ENCODE measurements around the gene RSPO1. TPM values are rescaled to one million over a fixed set of nuclear protein-coding genes. Genes with fewer than 3 reads are reported as not detected.

RSPO1 gene
- polyA plus RNA-seq, 4 donors, result 0.27 to 1.2 TPM; not detected in 2

- no peak for DNase-seq
- H3K9me3 ChIP-seq (ENCODE audit: control insufficient read depth in 2 of 2, insufficient read depth in 1 of 2, low read depth in 1 of 2, low read length in 1 of 2), result no peaks in the 10 kb centered on the region
- H3K27ac ChIP-seq (ENCODE audit: low read depth in 1 of 3, low read length in 2 of 3), result no peak overlapping the region
- H3K27me3 ChIP-seq (ENCODE audit: control insufficient read depth in 3 of 3, insufficient read depth in 3 of 3, low read length in 3 of 3), result peaks cover 0 to 12% (median 0%) of the 10 kb centered on the region in 3 donors
- 63 to 75% (median 63%) methylated on average over 12 of the region's 12 CpGs for whole genome bisulfite sequencing, 3 donors
- FAIRE-seq, result no peak
- no peaks in the 10 kb centered on the region for H3K4me1 ChIP-seq (ENCODE audit: control insufficient read depth in 3 of 3, insufficient read depth in 2 of 3, low read depth in 1 of 3, low read length in 2 of 3)
- no peak overlapping the region for H3K4me3 ChIP-seq (ENCODE audit: low read depth in 1 of 3, low read length in 3 of 3)
- H3K36me3 ChIP-seq (ENCODE audit: control insufficient read depth in 3 of 3, insufficient read depth in 2 of 3, low read depth in 1 of 3, low read length in 3 of 3), result no peaks in the 10 kb centered on the region
These were observed 29.5 kb downstream of the RSPO1 start for GRCh38 chr1:37605061-37605650.

GRCh38 chr1:37602750-37603694, 31.7 kb downstream of the RSPO1 start:
- H3K27me3 ChIP-seq (ENCODE audit: control insufficient read depth in 3 of 3, insufficient read depth in 3 of 3, low read length in 3 of 3), result peaks cover 0 to 8% (median 0%) of the 10 kb centered on the region in 3 donors
- H3K4me1 ChIP-seq (ENCODE audit: control insufficient read depth in 3 of 3, insufficient read depth in 2 of 3, low read depth in 1 of 3, low read length in 2 of 3), result no peaks in the 10 kb centered on the region
- no peak overlapping the region for H3K4me3 ChIP-seq (ENCODE audit: low read depth in 1 of 3, low read length in 3 of 3)
- DNase-seq, result peak; percentile 36 to 47
- no peak for FAIRE-seq
- H3K27ac ChIP-seq (ENCODE audit: low read depth in 1 of 3, low read length in 2 of 3), result no peak overlapping the region
- no peaks in the 10 kb centered on the region for H3K9me3 ChIP-seq (ENCODE audit: control insufficient read depth in 2 of 2, insufficient read depth in 1 of 2, low read depth in 1 of 2, low read length in 1 of 2)
- H3K36me3 ChIP-seq (ENCODE audit: control insufficient read depth in 3 of 3, insufficient read depth in 2 of 3, low read depth in 1 of 3, low read length in 3 of 3), result no peaks in the 10 kb centered on the region
- WGBS, 3 donors, result 22 to 36% (median 23%) methylated on average over 8 of the region's 8 CpGs

- Histone ChIP-seq H3K36me3 (ENCODE audit: control insufficient read depth in 3 of 3, insufficient read depth in 2 of 3, low read depth in 1 of 3, low read length in 3 of 3) (no peaks in the 10 kb centered on the region), H3K27ac (ENCODE audit: low read depth in 1 of 3, low read length in 2 of 3) (no peak overlapping the region), H3K4me3 (ENCODE audit: low read depth in 1 of 3, low read length in 3 of 3) (no peak overlapping the region), H3K27me3 (ENCODE audit: control insufficient read depth in 3 of 3, insufficient read depth in 3 of 3, low read length in 3 of 3) (peaks cover 0 to 4% (median 0%) of the 10 kb centered on the region in 3 donors), H3K9me3 (ENCODE audit: control insufficient read depth in 2 of 2, insufficient read depth in 1 of 2, low read depth in 1 of 2, low read length in 1 of 2) (no peaks in the 10 kb centered on the region), H3K4me1 (ENCODE audit: control insufficient read depth in 3 of 3, insufficient read depth in 2 of 3, low read depth in 1 of 3, low read length in 2 of 3) (no peaks in the 10 kb centered on the region)
- FAIRE-seq, result no peak
- no peak for DNase-seq
These were observed 33.3 kb downstream of the RSPO1 start for GRCh38 chr1:37601441-37601840.

GRCh38 chr1:37599940-37600339, 34.8 kb downstream of the RSPO1 start:
- Histone ChIP-seq H3K27me3 (ENCODE audit: control insufficient read depth in 3 of 3, insufficient read depth in 3 of 3, low read length in 3 of 3) (peaks cover 0 to 4% (median 0%) of the 10 kb centered on the region in 3 donors), H3K9me3 (ENCODE audit: control insufficient read depth in 2 of 2, insufficient read depth in 1 of 2, low read depth in 1 of 2, low read length in 1 of 2) (no peaks in the 10 kb centered on the region), H3K4me1 (ENCODE audit: control insufficient read depth in 3 of 3, insufficient read depth in 2 of 3, low read depth in 1 of 3, low read length in 2 of 3) (peaks cover 0 to 4% (median 0%) of the 10 kb centered on the region in 3 donors), H3K36me3 (ENCODE audit: control insufficient read depth in 3 of 3, insufficient read depth in 2 of 3, low read depth in 1 of 3, low read length in 3 of 3) (no peaks in the 10 kb centered on the region), H3K27ac (ENCODE audit: low read depth in 1 of 3, low read length in 2 of 3) (no peak overlapping the region), H3K4me3 (ENCODE audit: low read depth in 1 of 3, low read length in 3 of 3) (no peak overlapping the region)
- no peak for FAIRE-seq
- 44 to 64% (median 47%) methylated on average over 5 of the region's 5 CpGs for WGBS, 3 donors
- no peak for DNase-seq

GRCh38 chr1:37596182-37596667, 38.5 kb downstream of the RSPO1 start:
- 0 to 4% (median 0%) methylated on average over 3 of the region's 3 CpGs for WGBS, 3 donors
- Histone ChIP-seq H3K27ac (ENCODE audit: low read depth in 1 of 3, low read length in 2 of 3) (peak overlapping the region in 2 of 3 donors; percentile 67 to 90), H3K36me3 (ENCODE audit: control insufficient read depth in 3 of 3, insufficient read depth in 2 of 3, low read depth in 1 of 3, low read length in 3 of 3) (peaks cover 3 to 9% (median 6%) of the 10 kb centered on the region in 3 donors), H3K27me3 (ENCODE audit: control insufficient read depth in 3 of 3, insufficient read depth in 3 of 3, low read length in 3 of 3) (no peaks in the 10 kb centered on the region), H3K4me1 (ENCODE audit: control insufficient read depth in 3 of 3, insufficient read depth in 2 of 3, low read depth in 1 of 3, low read length in 2 of 3) (peaks cover 0 to 13% (median 6%) of the 10 kb centered on the region in 3 donors), H3K4me3 (ENCODE audit: low read depth in 1 of 3, low read length in 3 of 3) (peak overlapping the region in 2 of 3 donors; percentile 72 to 76), H3K9me3 (ENCODE audit: control insufficient read depth in 2 of 2, insufficient read depth in 1 of 2, low read depth in 1 of 2, low read length in 1 of 2) (no peaks in the 10 kb centered on the region)
- DNase-seq (no peak), FAIRE-seq (no peak)

GRCh38 chr1:37595440-37596181, 39.1 kb downstream of the RSPO1 start, which contains the start of gene GNL2:
Gene GNL2 (minus strand): TSS chr1:37595937. CDS start chr1:37595822, 115 bp downstream.
- peaks cover 6 to 9% (median 9%) of the 10 kb centered on the region in 3 donors for H3K36me3 ChIP-seq (ENCODE audit: control insufficient read depth in 3 of 3, insufficient read depth in 2 of 3, low read depth in 1 of 3, low read length in 3 of 3)
- H3K27ac ChIP-seq (ENCODE audit: low read depth in 1 of 3, low read length in 2 of 3), result peak within 1 kb of the TSS; percentile 76 to 90 (median 79)
- DNase-seq, result peak; percentile 96 to 99
- WGBS, 3 donors, result 0 to 1% (median 0%) methylated on average over 49 to 51 of the region's 51 CpGs
- H3K4me1 ChIP-seq (ENCODE audit: control insufficient read depth in 3 of 3, insufficient read depth in 2 of 3, low read depth in 1 of 3, low read length in 2 of 3), result peaks cover 0 to 13% (median 6%) of the 10 kb centered on the region in 3 donors
- H3K4me3 ChIP-seq (ENCODE audit: low read depth in 1 of 3, low read length in 3 of 3), result peak within 1 kb of the TSS; percentile 49 to 76 (median 72)
- H3K27me3 ChIP-seq (ENCODE audit: control insufficient read depth in 3 of 3, insufficient read depth in 3 of 3, low read length in 3 of 3), result no peaks in the 10 kb centered on the region
- FAIRE-seq, result no peak
- no peaks in the 10 kb centered on the region for H3K9me3 ChIP-seq (ENCODE audit: control insufficient read depth in 2 of 2, insufficient read depth in 1 of 2, low read depth in 1 of 2, low read length in 1 of 2)

- no peaks in the 10 kb centered on the region for H3K27me3 ChIP-seq (ENCODE audit: control insufficient read depth in 3 of 3, insufficient read depth in 3 of 3, low read length in 3 of 3)
- 95 to 97% (median 96%) methylated on average over 6 of the region's 6 CpGs for WGBS, 3 donors
- H3K27ac ChIP-seq (ENCODE audit: low read depth in 1 of 3, low read length in 2 of 3), result no peak overlapping the region
- no peak for DNase-seq
- no peaks in the 10 kb centered on the region for H3K9me3 ChIP-seq (ENCODE audit: control insufficient read depth in 2 of 2, insufficient read depth in 1 of 2, low read depth in 1 of 2, low read length in 1 of 2)
- peaks cover 9 to 18% (median 14%) of the 10 kb centered on the region in 3 donors for H3K36me3 ChIP-seq (ENCODE audit: control insufficient read depth in 3 of 3, insufficient read depth in 2 of 3, low read depth in 1 of 3, low read length in 3 of 3)
- no peak for FAIRE-seq
- H3K4me3 ChIP-seq (ENCODE audit: low read depth in 1 of 3, low read length in 3 of 3), result no peak overlapping the region
- H3K4me1 ChIP-seq (ENCODE audit: control insufficient read depth in 3 of 3, insufficient read depth in 2 of 3, low read depth in 1 of 3, low read length in 2 of 3), result peaks cover 0 to 13% (median 6%) of the 10 kb centered on the region in 3 donors
These were observed 41.0 kb downstream of the RSPO1 start for GRCh38 chr1:37593726-37594125.

GRCh38 chr1:37588939-37589338, 45.8 kb downstream of the RSPO1 start:
- H3K4me3 ChIP-seq (ENCODE audit: low read depth in 1 of 3, low read length in 3 of 3), result no peak overlapping the region
- DNase-seq, result no peak
- H3K9me3 ChIP-seq (ENCODE audit: control insufficient read depth in 2 of 2, insufficient read depth in 1 of 2, low read depth in 1 of 2, low read length in 1 of 2), result no peaks in the 10 kb centered on the region
- H3K27me3 ChIP-seq (ENCODE audit: control insufficient read depth in 3 of 3, insufficient read depth in 3 of 3, low read length in 3 of 3), result no peaks in the 10 kb centered on the region
- peaks cover 0 to under 1% (median 0%) of the 10 kb centered on the region in 3 donors for H3K4me1 ChIP-seq (ENCODE audit: control insufficient read depth in 3 of 3, insufficient read depth in 2 of 3, low read depth in 1 of 3, low read length in 2 of 3)
- 90 to 95% (median 92%) methylated on average over 2 of the region's 2 CpGs for whole genome bisulfite sequencing, 3 donors
- no peak overlapping the region for H3K27ac ChIP-seq (ENCODE audit: low read depth in 1 of 3, low read length in 2 of 3)
- FAIRE-seq, result no peak
- H3K36me3 ChIP-seq (ENCODE audit: control insufficient read depth in 3 of 3, insufficient read depth in 2 of 3, low read depth in 1 of 3, low read length in 3 of 3), result peaks cover 21 to 26% (median 22%) of the 10 kb centered on the region in 3 donors

Measured in small intestine (tissue), 7 donors.